H9 (cell line): Measurements from ENCODE around the gene TTN. TPM values are rescaled to one million over a fixed set of nuclear protein-coding genes. Genes with fewer than 3 reads are reported as not detected.

Experiments used
- DNase-seq: peaks from one replicate; pipeline ENCODE4 v3.0.0-alpha.2; 2017
- H2AFZ ChIP-seq: one replicate; pipeline ENCODE4 v1.6.1; 2013; ENCODE audit warnings: mild to moderate bottlenecking, low read length, control low read depth, moderate library complexity
- H2AK5ac ChIP-seq: 2 replicates; pipeline ENCODE4 v1.6.1; 2013; ENCODE audit warnings: low read length, control low read depth, mixed read lengths; ENCODE audit not compliant: insufficient read length
- H2BK120ac ChIP-seq: one replicate; pipeline ENCODE4 v1.6.1; 2013; ENCODE audit warnings: low read depth, mild to moderate bottlenecking, low read length, control low read depth, inconsistent platforms; ENCODE audit not compliant: poor library complexity, severe bottlenecking
- H2BK12ac ChIP-seq: 2 replicates; pipeline ENCODE4 v1.6.1; 2013; ENCODE audit warnings: low read length, control low read depth, mixed read lengths, low read depth; ENCODE audit not compliant: insufficient read length
- H2BK15ac ChIP-seq: 2 replicates; pipeline ENCODE4 v1.6.1; 2013; ENCODE audit warnings: low read depth, low read length, control low read depth
- H2BK20ac ChIP-seq: one replicate; pipeline ENCODE4 v1.6.1; 2013; ENCODE audit warnings: low read depth, mild to moderate bottlenecking, low read length, control low read depth, inconsistent platforms; ENCODE audit not compliant: poor library complexity, severe bottlenecking
- H2BK5ac ChIP-seq: 2 replicates; pipeline ENCODE4 v1.6.1; 2013; ENCODE audit warnings: low read length, control low read depth, mixed read lengths; ENCODE audit not compliant: insufficient read length
- H3K14ac ChIP-seq: 2 replicates; pipeline ENCODE4 v1.6.1; 2013; ENCODE audit warnings: low read length, control low read depth; ENCODE audit not compliant: insufficient read depth
- H3K18ac ChIP-seq: 2 replicates; pipeline ENCODE4 v1.6.1; 2013; ENCODE audit warnings: low read depth, mild to moderate bottlenecking, mixed read lengths, low read length, control low read depth; ENCODE audit not compliant: insufficient read length
- H3K23ac ChIP-seq: 2 replicates; pipeline ENCODE4 v1.6.1; 2013; ENCODE audit warnings: low read length, control low read depth, mixed read lengths, low read depth; ENCODE audit not compliant: insufficient read length
- H3K23me2 ChIP-seq: 2 replicates; pipeline ENCODE4 v1.6.1; 2013; ENCODE audit warnings: low read depth, mild to moderate bottlenecking, mixed read lengths, low read length, control low read depth; ENCODE audit not compliant: insufficient read length, poor library complexity, severe bottlenecking
- H3K27ac ChIP-seq: 2 replicates; pipeline ENCODE4 v1.5.1; 2013; ENCODE audit warnings: low read length, control low read depth, mixed read lengths, low read depth; ENCODE audit not compliant: insufficient read length
- H3K27me3 ChIP-seq: 2 replicates; pipeline ENCODE4 v1.6.1; 2013; ENCODE audit warnings: low read length, control low read depth, inconsistent platforms; ENCODE audit not compliant: insufficient read depth
- H3K4ac ChIP-seq: 2 replicates; pipeline ENCODE4 v1.6.1; 2013; ENCODE audit warnings: low read depth, mild to moderate bottlenecking, control low read depth, inconsistent platforms, low read length, moderate library complexity
- H3K4me1 ChIP-seq: 2 replicates; pipeline ENCODE4 v1.6.1; 2013; ENCODE audit warnings: low read length, control low read depth, inconsistent platforms; ENCODE audit not compliant: insufficient read depth
- H3K4me2 ChIP-seq: 2 replicates; pipeline ENCODE4 v1.6.1; 2013; ENCODE audit warnings: low read length, control low read depth, mixed read lengths; ENCODE audit not compliant: insufficient read length, insufficient read depth
- H3K56ac ChIP-seq: 2 replicates; pipeline ENCODE4 v1.6.1; 2013; ENCODE audit warnings: low read depth, mild to moderate bottlenecking, mixed read lengths, low read length, control low read depth; ENCODE audit not compliant: insufficient read length
- H3K79me1 ChIP-seq: 2 replicates; pipeline ENCODE4 v1.6.1; 2013; ENCODE audit warnings: low read depth, mild to moderate bottlenecking, moderate library complexity, low read length, control low read depth, inconsistent platforms; ENCODE audit not compliant: insufficient read depth, poor library complexity, severe bottlenecking
- H3K79me2 ChIP-seq: 2 replicates; pipeline ENCODE4 v1.6.1; 2013; ENCODE audit warnings: low read length, control low read depth, inconsistent platforms; ENCODE audit not compliant: insufficient read depth
- H3K9ac ChIP-seq: 2 replicates; pipeline ENCODE4 v1.6.1; 2013; ENCODE audit warnings: low read length, control low read depth, mixed read lengths; ENCODE audit not compliant: insufficient read length; ENCODE audit errors: extremely low read depth
- H3K9me3 ChIP-seq: one replicate; pipeline ENCODE4 v1.6.1; 2013; ENCODE audit warnings: low read depth, low read length, inconsistent platforms; ENCODE audit not compliant: control insufficient read depth
- H3T11ph ChIP-seq: one replicate; pipeline ENCODE4 v1.6.1; 2013; ENCODE audit warnings: mild to moderate bottlenecking, low read length, control low read depth, inconsistent platforms
- H4K20me1 ChIP-seq: one replicate; pipeline ENCODE4 v1.6.1; 2013; ENCODE audit not compliant: control insufficient read depth, insufficient read length, insufficient read depth
- H4K5ac ChIP-seq: 2 replicates; pipeline ENCODE4 v1.6.1; 2013; ENCODE audit warnings: low read depth, mild to moderate bottlenecking, mixed read lengths, low read length, control low read depth; ENCODE audit not compliant: insufficient read length
- H4K8ac ChIP-seq: replicated peaks from 2 replicates; pipeline ENCODE4 v1.6.1; 2013; ENCODE audit warnings: low read length, control low read depth, mixed read lengths, low read depth; ENCODE audit not compliant: insufficient read length
- H4K91ac ChIP-seq: 2 replicates; pipeline ENCODE4 v1.6.1; 2013; ENCODE audit warnings: low read depth, mild to moderate bottlenecking, moderate library complexity, mixed read lengths, low read length, control low read depth; ENCODE audit not compliant: insufficient read length
- H3K27ac Mint-ChIP-seq, 3 experiments: 2 replicates in 2 of 3; 3 replicates in 1 of 3; pipeline ENCODE4 v1.8.0; 2020 to 2021; ENCODE audit warnings: mixed read lengths in 3 of 3, mild to moderate bottlenecking in 1 of 3, moderate library complexity in 1 of 3
- H3K27me3 Mint-ChIP-seq: 2 replicates; pipeline ENCODE4 v1.8.0; 2021; ENCODE audit warnings: low read depth, mild to moderate bottlenecking, moderate library complexity, mixed read lengths
- H3K36me3 Mint-ChIP-seq, 3 experiments: 2 replicates in 2 of 3; 3 replicates in 1 of 3; pipeline ENCODE4 v1.8.0; 2020 to 2021; ENCODE audit warnings: low read depth in 3 of 3, mixed read lengths in 3 of 3; ENCODE audit not compliant: insufficient read depth in 1 of 3
- H3K4me1 Mint-ChIP-seq, 2 experiments: 2 replicates each; pipeline ENCODE4 v1.8.0; 2020; ENCODE audit warnings: mixed read lengths in 2 of 2
- H3K4me3 Mint-ChIP-seq, 2 experiments: 2 replicates in 1 of 2; 3 replicates in 1 of 2; pipeline ENCODE4 v1.8.0; 2020 to 2021; ENCODE audit warnings: mild to moderate bottlenecking in 2 of 2, mixed read lengths in 2 of 2, moderate library complexity in 1 of 2
- H3K9me3 Mint-ChIP-seq, 2 experiments: 2 replicates in 1 of 2; 3 replicates in 1 of 2; pipeline ENCODE4 v1.8.0; 2020; ENCODE audit warnings: mild to moderate bottlenecking in 2 of 2, mixed read lengths in 2 of 2, moderate library complexity in 1 of 2
- WGBS: extraction: QIAGEN DNeasy Blood & Tissue Kit; methylation state at CpG from one replicate; pipeline ENCODE4 v1.1.7; 2013; ENCODE audit warnings: missing lambda C conversion rate, low lambda C conversion rate, mixed read lengths; ENCODE audit not compliant: insufficient read length; ENCODE audit errors: extremely low coverage; 5-methylcytosine and 5-hydroxymethylcytosine counted together
- total RNA-seq: library from RNA; stranded (reverse); gene quantifications from 2 replicates; pipeline ENCODE4 v1.2.1, GENCODE V29; 2021
- TF ChIP-seq, protein P1 (sequence below): fragments of 200-600 bp; sonication (generic); conservative IDR thresholded peaks from 3 replicates; pipeline ENCODE4 v1.8.0; 2021; ENCODE audit warnings: antibody characterized with exemption, mild to moderate bottlenecking

The TTN gene
- total RNA-seq, 1 experiment from 2014 or later: 0.70 TPM

DNA sequence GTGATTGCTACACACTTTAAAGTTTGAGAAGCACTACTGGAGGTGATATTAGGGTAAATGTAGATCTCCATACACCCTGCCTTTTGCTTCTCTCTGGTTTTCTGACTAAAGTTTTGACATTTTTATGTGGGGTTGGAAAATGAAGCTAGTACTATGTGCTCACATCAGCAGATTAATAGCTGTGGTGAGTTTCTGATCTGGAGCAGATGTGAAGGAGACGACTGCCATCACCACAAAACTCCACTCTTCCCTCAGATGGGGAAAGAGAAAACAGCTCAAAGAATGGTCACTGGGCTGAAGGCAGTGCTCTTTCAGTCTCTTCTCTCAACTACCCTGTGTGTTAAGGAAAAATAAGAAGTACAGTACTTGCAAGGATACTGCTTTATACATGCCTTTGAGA, 289.7 kb downstream of the TTN start:
- Histone ChIP-seq H2BK5ac (no peak overlapping the region), H3K9ac (no peak overlapping the region), H3K79me1 (no peaks in the 10 kb centered on the region), H3K14ac (no peak overlapping the region), H3K4me2 (no peak overlapping the region), H4K91ac (no peak overlapping the region), H2AK5ac (no peak overlapping the region), H3K4me1 (no peaks in the 10 kb centered on the region), H3K27me3 (no peaks in the 10 kb centered on the region), H2AFZ (no peak overlapping the region), H4K8ac (no peak overlapping the region), H2BK120ac (no peak overlapping the region), H4K20me1 (no peaks in the 10 kb centered on the region), H3K27ac (no peak overlapping the region), H3K4ac (no peak overlapping the region), H3K18ac (no peak overlapping the region), H3K23me2 (no peaks in the 10 kb centered on the region), H2BK20ac (no peak overlapping the region), H2BK15ac (no peak overlapping the region), H2BK12ac (no peak overlapping the region), H3K9me3 (no peaks in the 10 kb centered on the region), H3K23ac (no peak overlapping the region), H3K56ac (no peak overlapping the region), H3K79me2 (no peaks in the 10 kb centered on the region), H4K5ac (no peak overlapping the region), H3T11ph (no peak overlapping the region)
- H3K9me3 Mint-ChIP-seq: no peaks in the 10 kb centered on the region
- H3K36me3 Mint-ChIP-seq: peaks cover 0 to 6% (median 0%) of the 10 kb centered on the region in 3 experiments; a peak in 3 of 7 replicates
- H3K27me3 Mint-ChIP-seq: no peaks in the 10 kb centered on the region
- TF ChIP-seq, protein P1, sequence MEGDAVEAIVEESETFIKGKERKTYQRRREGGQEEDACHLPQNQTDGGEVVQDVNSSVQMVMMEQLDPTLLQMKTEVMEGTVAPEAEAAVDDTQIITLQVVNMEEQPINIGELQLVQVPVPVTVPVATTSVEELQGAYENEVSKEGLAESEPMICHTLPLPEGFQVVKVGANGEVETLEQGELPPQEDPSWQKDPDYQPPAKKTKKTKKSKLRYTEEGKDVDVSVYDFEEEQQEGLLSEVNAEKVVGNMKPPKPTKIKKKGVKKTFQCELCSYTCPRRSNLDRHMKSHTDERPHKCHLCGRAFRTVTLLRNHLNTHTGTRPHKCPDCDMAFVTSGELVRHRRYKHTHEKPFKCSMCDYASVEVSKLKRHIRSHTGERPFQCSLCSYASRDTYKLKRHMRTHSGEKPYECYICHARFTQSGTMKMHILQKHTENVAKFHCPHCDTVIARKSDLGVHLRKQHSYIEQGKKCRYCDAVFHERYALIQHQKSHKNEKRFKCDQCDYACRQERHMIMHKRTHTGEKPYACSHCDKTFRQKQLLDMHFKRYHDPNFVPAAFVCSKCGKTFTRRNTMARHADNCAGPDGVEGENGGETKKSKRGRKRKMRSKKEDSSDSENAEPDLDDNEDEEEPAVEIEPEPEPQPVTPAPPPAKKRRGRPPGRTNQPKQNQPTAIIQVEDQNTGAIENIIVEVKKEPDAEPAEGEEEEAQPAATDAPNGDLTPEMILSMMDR: no peak
- no peak for DNase-seq
- peaks cover 0 to under 1% of the 10 kb centered on the region in 2 experiments; a peak in 1 of 4 replicates for H3K4me1 Mint-ChIP-seq
- no peak overlapping the region for H3K27ac Mint-ChIP-seq
- H3K4me3 Mint-ChIP-seq: no peak overlapping the region
- WGBS: no CpG with 5 or more reads among the region's 1 CpG
